Liver (tissue), 9 donors: ENCODE measurements around the gene TXNRD2. TPM values are rescaled to one million over a fixed set of nuclear protein-coding genes. Genes with fewer than 3 reads are reported as not detected.

ENCODE experiments used
- DNase-seq: peaks from one replicate; pipeline ENCODE4 v3.0.0-alpha.2; 2017; ENCODE audit warnings: low spot score
- H3K27ac ChIP-seq, 2 donors: one replicate each; pipeline ENCODE4 v1.7.0; 2013; ENCODE audit warnings: inconsistent platforms in 2 of 2, low read length in 2 of 2, control low read depth in 1 of 2, low read depth in 1 of 2, mild to moderate bottlenecking in 1 of 2
- H3K27me3 ChIP-seq, 4 donors: one replicate each; pipeline versions ENCODE4 v1.6.1 to v1.7.0; 2013; ENCODE audit warnings: low read length in 3 of 4, inconsistent platforms in 1 of 4, mild to moderate bottlenecking in 1 of 4, moderate library complexity in 1 of 4; ENCODE audit not compliant: control insufficient read depth in 4 of 4, insufficient read depth in 4 of 4
- H3K36me3 ChIP-seq, 4 donors: one replicate each; pipeline versions ENCODE4 v1.6.1 to v1.7.0; 2013; ENCODE audit warnings: low read length in 3 of 4, mild to moderate bottlenecking in 3 of 4, low read depth in 1 of 4, moderate library complexity in 1 of 4; ENCODE audit not compliant: control insufficient read depth in 4 of 4, insufficient read depth in 3 of 4
- H3K4me1 ChIP-seq, 4 donors: one replicate each; pipeline versions ENCODE4 v1.6.1 to v1.7.0; 2013; ENCODE audit warnings: low read length in 3 of 4, mild to moderate bottlenecking in 3 of 4, moderate library complexity in 1 of 4; ENCODE audit not compliant: control insufficient read depth in 4 of 4, insufficient read depth in 4 of 4
- H3K4me3 ChIP-seq, 3 donors: one replicate each; pipeline versions ENCODE4 v1.6.1 to v1.7.0; 2013; ENCODE audit warnings: low read length in 3 of 3, control low read depth in 1 of 3, low read depth in 1 of 3, mild to moderate bottlenecking in 1 of 3
- H3K9ac ChIP-seq, 2 donors: one replicate each; pipeline ENCODE4 v1.7.0; 2013; ENCODE audit warnings: low read length in 2 of 2, mild to moderate bottlenecking in 2 of 2, moderate library complexity in 2 of 2, control low read depth in 1 of 2, low read depth in 1 of 2
- H3K9me3 ChIP-seq, 4 donors: one replicate each; pipeline versions ENCODE4 v1.6.1 to v1.7.0; 2013; ENCODE audit warnings: low read length in 3 of 4; ENCODE audit not compliant: control insufficient read depth in 4 of 4
- EGR1 ChIP-seq, 2 donors: IDR thresholded peaks; 2 replicates each; pipeline ENCODE4 v1.6.1; 2016 to 2018; ENCODE audit warnings: antibody characterized with exemption in 2 of 2, low read depth in 2 of 2
- FOXA1 ChIP-seq: IDR thresholded peaks from 2 replicates; pipeline ENCODE4 v1.6.1; 2016; ENCODE audit warnings: antibody characterized with exemption
- FOXA2 ChIP-seq: IDR thresholded peaks from 2 replicates; pipeline ENCODE4 v1.6.1; 2016; ENCODE audit warnings: antibody characterized with exemption
- GABPA ChIP-seq, 2 donors: IDR thresholded peaks in 1 of 2; conservative IDR thresholded peaks in 1 of 2; 2 replicates each; pipeline ENCODE4 v1.6.1; 2016; ENCODE audit warnings: antibody characterized with exemption in 2 of 2, mild to moderate bottlenecking in 1 of 2, moderate library complexity in 1 of 2
- HNF4A ChIP-seq, 2 donors: conservative IDR thresholded peaks; 2 replicates each; pipeline ENCODE4 v1.6.1; 2016; ENCODE audit warnings: antibody characterized with exemption in 2 of 2, mild to moderate bottlenecking in 2 of 2
- HNF4G ChIP-seq: IDR thresholded peaks from 2 replicates; pipeline ENCODE4 v1.6.1; 2016; ENCODE audit warnings: antibody characterized with exemption
- JUND ChIP-seq, 2 donors: IDR thresholded peaks; 2 replicates each; pipeline ENCODE4 v1.6.1; 2016; ENCODE audit warnings: antibody characterized with exemption in 2 of 2
- NR2F2 ChIP-seq: IDR thresholded peaks from 2 replicates; pipeline ENCODE4 v1.6.1; 2016; ENCODE audit warnings: antibody characterized with exemption
- RAD21 ChIP-seq, 2 donors: IDR thresholded peaks; 2 replicates each; pipeline ENCODE4 v1.6.1; 2016; ENCODE audit warnings: antibody characterized with exemption in 2 of 2, mild to moderate bottlenecking in 2 of 2
- RXRA ChIP-seq, 2 donors: IDR thresholded peaks; 2 replicates each; pipeline ENCODE4 v1.6.1; 2017 to 2018; ENCODE audit warnings: antibody characterized with exemption in 2 of 2, mild to moderate bottlenecking in 1 of 2
- SP1 ChIP-seq: IDR thresholded peaks from 2 replicates; pipeline ENCODE4 v1.6.1; 2018; ENCODE audit warnings: antibody characterized with exemption, mild to moderate bottlenecking
- TAF1 ChIP-seq: conservative IDR thresholded peaks from 2 replicates; pipeline ENCODE4 v1.6.1; 2016; ENCODE audit warnings: antibody characterized with exemption, mild to moderate bottlenecking
- YY1 ChIP-seq: IDR thresholded peaks from 2 replicates; pipeline ENCODE4 v1.6.1; 2016; ENCODE audit warnings: antibody characterized with exemption, mild to moderate bottlenecking
- WGBS: extraction: QIAGEN DNeasy Blood & Tissue Kit; methylation state at CpG from one replicate; pipeline ENCODE4 v1.1.7; 2013; 5-methylcytosine and 5-hydroxymethylcytosine counted together
- polyA plus RNA-seq, 2 donors: library from polyadenylated mRNA; stranded (reverse) in 1 of 2; unstranded in 1 of 2; fragments of 200-250 nt in 1 of 2; fragments of >200 nt in 1 of 2; fragmentation: Nextera tagmentation in 1 of 2; extraction: Ambion mirVana in 1 of 2; gene quantifications; one replicate each; pipeline versions ENCODE4 v1.2.1 to v1.2.3, GENCODE V29; 2013 to 2015
- total RNA-seq, 2 donors: library from RNA; depleted of rRNA; stranded (reverse); fragments of >200 nt; gene quantifications; one replicate each; pipeline ENCODE4 v1.2.3, GENCODE V29; 2014
- TF ChIP-seq, protein P1 (sequence below): IDR thresholded peaks from 2 replicates; pipeline ENCODE4 v1.6.1; 2016; ENCODE audit warnings: antibody characterized with exemption
- TF ChIP-seq, protein P2 (sequence below): IDR thresholded peaks from 2 replicates; pipeline ENCODE4 v1.6.1; 2016; ENCODE audit warnings: antibody characterized with exemption, mild to moderate bottlenecking
- TF ChIP-seq, protein P3 (sequence below): IDR thresholded peaks from 2 replicates; pipeline ENCODE4 v1.6.1; 2016; ENCODE audit warnings: antibody characterized with exemption
- TF ChIP-seq, protein P4 (sequence below): fragments of 150-350 bp; IDR thresholded peaks from 2 replicates; pipeline ENCODE4 v1.5.1; 2017; ENCODE audit warnings: improper control_type of control experiment, low read depth, low read length; ENCODE audit not compliant: missing input control
- donor health status: healthy.
- donor health status: healthy.
- donor health status: healthy.
- donor health status: healthy.
- donor health status: healthy.

TXNRD2 gene
- total and polyA plus RNA-seq, 4 donors = 22.2 to 41.3 (median 33.6) TPM

DNA sequence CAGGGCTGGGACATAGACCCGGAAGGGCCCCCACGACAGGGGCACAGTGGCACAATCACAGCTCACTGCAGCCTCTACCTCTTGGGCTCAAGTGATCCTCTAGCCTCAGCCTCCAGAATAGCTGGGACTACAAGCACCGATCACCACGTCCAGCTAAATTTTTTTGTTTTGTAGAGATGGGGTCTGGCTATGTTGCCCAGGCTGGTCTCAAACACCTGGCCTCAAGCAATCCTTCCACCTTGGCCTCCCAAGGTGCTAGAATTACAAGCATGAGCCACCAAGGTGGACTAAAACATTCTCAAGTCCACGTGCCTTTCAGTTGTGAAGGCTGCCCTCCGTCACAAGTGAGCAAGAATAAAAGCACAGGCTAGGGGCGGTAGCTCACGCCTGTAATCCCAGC, 10.1 kb downstream of the TXNRD2 start:
- no peak overlapping the region for H3K4me3 ChIP-seq
- no peak for TF ChIP-seq GABPA (IDR thresholded peaks at IDR 0.05 in 1 of 2, conservative IDR thresholded peaks at IDR 0.05 in 1 of 2)
- no peak for TF ChIP-seq HNF4A (conservative IDR thresholded peaks at IDR 0.05)
- TF ChIP-seq FOXA1 = no peak
- TF ChIP-seq TAF1 = no peak
- no peak for TF ChIP-seq NR2F2
- no peak for TF ChIP-seq JUND (IDR thresholded peaks at IDR 0.05)
- TF ChIP-seq EGR1 (IDR thresholded peaks at IDR 0.05; ENCODE audit: low read depth in 2 of 2) = no peak
- TF ChIP-seq RAD21 (IDR thresholded peaks at IDR 0.05) = no peak
- no peak for TF ChIP-seq RXRA (IDR thresholded peaks at IDR 0.05)
- TF ChIP-seq, protein P1, sequence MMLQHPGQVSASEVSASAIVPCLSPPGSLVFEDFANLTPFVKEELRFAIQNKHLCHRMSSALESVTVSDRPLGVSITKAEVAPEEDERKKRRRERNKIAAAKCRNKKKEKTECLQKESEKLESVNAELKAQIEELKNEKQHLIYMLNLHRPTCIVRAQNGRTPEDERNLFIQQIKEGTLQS = no peak
- TF ChIP-seq FOXA2 = no peak
- TF ChIP-seq SP1 = no peak
- no peak for TF ChIP-seq HNF4G
- TF ChIP-seq, protein P2, sequence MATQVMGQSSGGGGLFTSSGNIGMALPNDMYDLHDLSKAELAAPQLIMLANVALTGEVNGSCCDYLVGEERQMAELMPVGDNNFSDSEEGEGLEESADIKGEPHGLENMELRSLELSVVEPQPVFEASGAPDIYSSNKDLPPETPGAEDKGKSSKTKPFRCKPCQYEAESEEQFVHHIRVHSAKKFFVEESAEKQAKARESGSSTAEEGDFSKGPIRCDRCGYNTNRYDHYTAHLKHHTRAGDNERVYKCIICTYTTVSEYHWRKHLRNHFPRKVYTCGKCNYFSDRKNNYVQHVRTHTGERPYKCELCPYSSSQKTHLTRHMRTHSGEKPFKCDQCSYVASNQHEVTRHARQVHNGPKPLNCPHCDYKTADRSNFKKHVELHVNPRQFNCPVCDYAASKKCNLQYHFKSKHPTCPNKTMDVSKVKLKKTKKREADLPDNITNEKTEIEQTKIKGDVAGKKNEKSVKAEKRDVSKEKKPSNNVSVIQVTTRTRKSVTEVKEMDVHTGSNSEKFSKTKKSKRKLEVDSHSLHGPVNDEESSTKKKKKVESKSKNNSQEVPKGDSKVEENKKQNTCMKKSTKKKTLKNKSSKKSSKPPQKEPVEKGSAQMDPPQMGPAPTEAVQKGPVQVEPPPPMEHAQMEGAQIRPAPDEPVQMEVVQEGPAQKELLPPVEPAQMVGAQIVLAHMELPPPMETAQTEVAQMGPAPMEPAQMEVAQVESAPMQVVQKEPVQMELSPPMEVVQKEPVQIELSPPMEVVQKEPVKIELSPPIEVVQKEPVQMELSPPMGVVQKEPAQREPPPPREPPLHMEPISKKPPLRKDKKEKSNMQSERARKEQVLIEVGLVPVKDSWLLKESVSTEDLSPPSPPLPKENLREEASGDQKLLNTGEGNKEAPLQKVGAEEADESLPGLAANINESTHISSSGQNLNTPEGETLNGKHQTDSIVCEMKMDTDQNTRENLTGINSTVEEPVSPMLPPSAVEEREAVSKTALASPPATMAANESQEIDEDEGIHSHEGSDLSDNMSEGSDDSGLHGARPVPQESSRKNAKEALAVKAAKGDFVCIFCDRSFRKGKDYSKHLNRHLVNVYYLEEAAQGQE = no peak
- TF ChIP-seq, protein P3, sequence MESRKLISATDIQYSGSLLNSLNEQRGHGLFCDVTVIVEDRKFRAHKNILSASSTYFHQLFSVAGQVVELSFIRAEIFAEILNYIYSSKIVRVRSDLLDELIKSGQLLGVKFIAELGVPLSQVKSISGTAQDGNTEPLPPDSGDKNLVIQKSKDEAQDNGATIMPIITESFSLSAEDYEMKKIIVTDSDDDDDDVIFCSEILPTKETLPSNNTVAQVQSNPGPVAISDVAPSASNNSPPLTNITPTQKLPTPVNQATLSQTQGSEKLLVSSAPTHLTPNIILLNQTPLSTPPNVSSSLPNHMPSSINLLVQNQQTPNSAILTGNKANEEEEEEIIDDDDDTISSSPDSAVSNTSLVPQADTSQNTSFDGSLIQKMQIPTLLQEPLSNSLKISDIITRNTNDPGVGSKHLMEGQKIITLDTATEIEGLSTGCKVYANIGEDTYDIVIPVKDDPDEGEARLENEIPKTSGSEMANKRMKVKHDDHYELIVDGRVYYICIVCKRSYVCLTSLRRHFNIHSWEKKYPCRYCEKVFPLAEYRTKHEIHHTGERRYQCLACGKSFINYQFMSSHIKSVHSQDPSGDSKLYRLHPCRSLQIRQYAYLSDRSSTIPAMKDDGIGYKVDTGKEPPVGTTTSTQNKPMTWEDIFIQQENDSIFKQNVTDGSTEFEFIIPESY = no peak
- no peak for TF ChIP-seq YY1
- TF ChIP-seq, protein P4, sequence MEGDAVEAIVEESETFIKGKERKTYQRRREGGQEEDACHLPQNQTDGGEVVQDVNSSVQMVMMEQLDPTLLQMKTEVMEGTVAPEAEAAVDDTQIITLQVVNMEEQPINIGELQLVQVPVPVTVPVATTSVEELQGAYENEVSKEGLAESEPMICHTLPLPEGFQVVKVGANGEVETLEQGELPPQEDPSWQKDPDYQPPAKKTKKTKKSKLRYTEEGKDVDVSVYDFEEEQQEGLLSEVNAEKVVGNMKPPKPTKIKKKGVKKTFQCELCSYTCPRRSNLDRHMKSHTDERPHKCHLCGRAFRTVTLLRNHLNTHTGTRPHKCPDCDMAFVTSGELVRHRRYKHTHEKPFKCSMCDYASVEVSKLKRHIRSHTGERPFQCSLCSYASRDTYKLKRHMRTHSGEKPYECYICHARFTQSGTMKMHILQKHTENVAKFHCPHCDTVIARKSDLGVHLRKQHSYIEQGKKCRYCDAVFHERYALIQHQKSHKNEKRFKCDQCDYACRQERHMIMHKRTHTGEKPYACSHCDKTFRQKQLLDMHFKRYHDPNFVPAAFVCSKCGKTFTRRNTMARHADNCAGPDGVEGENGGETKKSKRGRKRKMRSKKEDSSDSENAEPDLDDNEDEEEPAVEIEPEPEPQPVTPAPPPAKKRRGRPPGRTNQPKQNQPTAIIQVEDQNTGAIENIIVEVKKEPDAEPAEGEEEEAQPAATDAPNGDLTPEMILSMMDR = no peak
- H3K9me3 ChIP-seq = no peaks in the 10 kb centered on the region
- H3K27ac ChIP-seq = no peak overlapping the region
- DNase-seq = no peak
- no peaks in the 10 kb centered on the region for H3K27me3 ChIP-seq
- H3K9ac ChIP-seq = no peak overlapping the region
- 97% methylated on average over 8 of the region's 8 CpGs for WGBS
- peaks cover 0 to 3% (median 0%) of the 10 kb centered on the region in 4 donors for H3K36me3 ChIP-seq
- H3K4me1 ChIP-seq = peaks cover 0 to 1% (median 1%) of the 10 kb centered on the region in 4 donors
